Erythroblast (primary cell): ENCODE results near the gene ALPL.

Experiments used
- GATA1 ChIP-seq: IDR thresholded peaks from 2 replicates; pipeline ENCODE4 v1.6.1; 2011; ENCODE audit warnings: low read depth, mild to moderate bottlenecking, control low read depth, low read length, moderate library complexity
- POLR2A ChIP-seq: IDR thresholded peaks from 2 replicates; pipeline ENCODE4 v1.6.1; 2011; ENCODE audit warnings: mild to moderate bottlenecking, low read length

GRCh38 chr1:21610989-21611785 lies 102.0 kb downstream of the ALPL start:
- TF ChIP-seq POLR2A: no peak
- TF ChIP-seq GATA1: no peak
